Transverse colon (tissue), 4 donors: ENCODE results near the gene SMTNL2.

Experiments
- POLR2AphosphoS5 ChIP-seq, 3 donors: sonication (generic); formaldehyde crosslinking; IDR thresholded peaks; one replicate each; pipeline ENCODE4 v1.6.1; 2016; ENCODE audit warnings: antibody characterized with exemption in 3 of 3
- TF ChIP-seq, protein P1 (sequence below), 5 experiments: fragments of 200-600 bp in 3 of 5; fragments of 450-650 bp in 2 of 5; sonication (generic) in 3 of 5; IDR thresholded peaks; 1 replicate in 2 of 5; 2 replicates in 3 of 5; pipeline ENCODE4 v1.5.1; 2016 to 2017; ENCODE audit warnings: antibody characterized with exemption in 5 of 5, inconsistent platforms in 3 of 5, mild to moderate bottlenecking in 2 of 5, moderate library complexity in 1 of 5

DNA sequence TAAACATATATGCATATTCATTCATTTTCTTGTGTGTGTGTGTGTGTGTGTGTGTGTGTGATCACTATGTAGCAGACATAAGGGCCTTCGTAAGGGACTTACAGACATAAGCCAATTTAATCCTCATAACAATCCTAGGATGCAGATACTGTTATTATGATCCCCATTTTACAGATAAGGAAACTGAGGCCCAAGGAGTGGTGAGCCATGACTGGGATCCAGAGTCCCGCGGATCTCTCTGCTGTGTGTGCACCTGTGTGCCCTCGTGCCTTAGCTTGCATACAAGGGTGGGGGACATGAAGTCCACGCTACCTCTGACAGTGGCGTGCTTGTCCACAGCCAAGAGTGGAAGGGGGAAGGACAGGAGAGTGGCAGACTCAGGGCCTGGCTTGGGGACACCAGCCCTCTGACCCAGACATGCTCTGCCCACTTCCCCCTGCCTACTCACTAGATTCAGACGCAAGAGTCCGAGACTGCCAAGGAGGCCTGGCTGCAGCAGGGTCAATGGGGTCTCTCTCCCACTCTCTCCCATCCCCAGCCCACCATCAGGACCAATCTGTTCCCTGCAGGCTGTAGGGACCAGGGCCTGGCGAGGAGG is 9.8 kb upstream of the SMTNL2 start:
- TF ChIP-seq POLR2AphosphoS5 (IDR thresholded peaks at IDR 0.05) = no peak
- TF ChIP-seq, protein P1, sequence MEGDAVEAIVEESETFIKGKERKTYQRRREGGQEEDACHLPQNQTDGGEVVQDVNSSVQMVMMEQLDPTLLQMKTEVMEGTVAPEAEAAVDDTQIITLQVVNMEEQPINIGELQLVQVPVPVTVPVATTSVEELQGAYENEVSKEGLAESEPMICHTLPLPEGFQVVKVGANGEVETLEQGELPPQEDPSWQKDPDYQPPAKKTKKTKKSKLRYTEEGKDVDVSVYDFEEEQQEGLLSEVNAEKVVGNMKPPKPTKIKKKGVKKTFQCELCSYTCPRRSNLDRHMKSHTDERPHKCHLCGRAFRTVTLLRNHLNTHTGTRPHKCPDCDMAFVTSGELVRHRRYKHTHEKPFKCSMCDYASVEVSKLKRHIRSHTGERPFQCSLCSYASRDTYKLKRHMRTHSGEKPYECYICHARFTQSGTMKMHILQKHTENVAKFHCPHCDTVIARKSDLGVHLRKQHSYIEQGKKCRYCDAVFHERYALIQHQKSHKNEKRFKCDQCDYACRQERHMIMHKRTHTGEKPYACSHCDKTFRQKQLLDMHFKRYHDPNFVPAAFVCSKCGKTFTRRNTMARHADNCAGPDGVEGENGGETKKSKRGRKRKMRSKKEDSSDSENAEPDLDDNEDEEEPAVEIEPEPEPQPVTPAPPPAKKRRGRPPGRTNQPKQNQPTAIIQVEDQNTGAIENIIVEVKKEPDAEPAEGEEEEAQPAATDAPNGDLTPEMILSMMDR (IDR thresholded peaks at IDR 0.05) = no peak
